ENCODE measurements around the gene NOC2L. TPM values are rescaled to one million over a fixed set of nuclear protein-coding genes. Genes with fewer than 3 reads are reported as not detected.

NOC2L gene
- polyA plus RNA-seq, 1 donor = 56.4 TPM

DNA sequence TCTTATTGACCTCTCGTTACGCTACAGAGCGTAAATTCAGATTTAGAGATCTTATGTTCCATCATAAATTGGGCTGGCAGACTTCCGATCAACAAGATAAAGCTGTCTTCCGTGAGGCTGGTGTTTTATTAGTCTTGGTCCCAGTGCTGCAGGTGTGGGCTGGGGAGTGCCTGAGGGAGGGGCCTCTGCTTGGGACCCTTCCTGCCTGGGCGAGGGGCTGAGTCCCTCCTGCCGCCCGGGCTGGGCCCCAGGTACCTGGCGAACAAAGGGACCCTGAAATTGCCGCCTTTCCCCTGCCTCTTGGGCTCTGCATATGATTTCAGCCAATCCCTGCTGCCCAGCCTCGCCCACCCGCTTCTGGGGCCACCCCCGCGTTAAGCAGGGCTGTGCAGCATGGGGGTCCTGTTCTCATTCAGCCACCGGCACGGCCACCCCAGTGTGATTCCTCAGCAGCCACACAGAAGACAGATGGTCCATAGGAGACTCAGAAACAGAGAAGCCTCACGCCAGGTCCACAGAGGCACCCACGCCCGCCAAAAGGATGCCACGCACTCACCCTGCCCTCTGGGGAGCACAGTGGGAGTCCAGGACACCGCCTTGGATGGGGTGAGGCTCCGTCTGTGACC lies 41.5 kb downstream of the NOC2L start:
- no peak for DNase-seq

DNA sequence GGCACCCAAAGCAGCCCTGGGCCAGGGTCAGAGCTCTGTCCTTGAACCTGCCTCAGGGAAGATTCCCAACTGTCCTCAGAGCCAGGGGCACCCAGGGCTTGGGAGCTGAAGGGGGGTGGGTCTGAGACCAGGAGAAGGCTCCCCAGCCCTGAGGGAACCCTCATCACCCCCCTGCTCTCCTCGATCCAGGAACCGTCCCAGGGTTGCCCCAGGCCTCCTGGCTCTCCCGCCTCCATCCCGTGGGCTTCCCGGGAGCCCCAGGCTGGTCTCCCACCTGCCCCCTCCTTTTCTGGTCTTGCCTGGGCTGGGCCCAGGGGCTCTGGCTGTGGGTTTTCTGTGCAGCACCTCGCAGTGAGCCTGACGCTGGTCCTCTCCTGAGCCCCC lies 42.0 kb downstream of the NOC2L start:
- no peak for DNase-seq

DNA sequence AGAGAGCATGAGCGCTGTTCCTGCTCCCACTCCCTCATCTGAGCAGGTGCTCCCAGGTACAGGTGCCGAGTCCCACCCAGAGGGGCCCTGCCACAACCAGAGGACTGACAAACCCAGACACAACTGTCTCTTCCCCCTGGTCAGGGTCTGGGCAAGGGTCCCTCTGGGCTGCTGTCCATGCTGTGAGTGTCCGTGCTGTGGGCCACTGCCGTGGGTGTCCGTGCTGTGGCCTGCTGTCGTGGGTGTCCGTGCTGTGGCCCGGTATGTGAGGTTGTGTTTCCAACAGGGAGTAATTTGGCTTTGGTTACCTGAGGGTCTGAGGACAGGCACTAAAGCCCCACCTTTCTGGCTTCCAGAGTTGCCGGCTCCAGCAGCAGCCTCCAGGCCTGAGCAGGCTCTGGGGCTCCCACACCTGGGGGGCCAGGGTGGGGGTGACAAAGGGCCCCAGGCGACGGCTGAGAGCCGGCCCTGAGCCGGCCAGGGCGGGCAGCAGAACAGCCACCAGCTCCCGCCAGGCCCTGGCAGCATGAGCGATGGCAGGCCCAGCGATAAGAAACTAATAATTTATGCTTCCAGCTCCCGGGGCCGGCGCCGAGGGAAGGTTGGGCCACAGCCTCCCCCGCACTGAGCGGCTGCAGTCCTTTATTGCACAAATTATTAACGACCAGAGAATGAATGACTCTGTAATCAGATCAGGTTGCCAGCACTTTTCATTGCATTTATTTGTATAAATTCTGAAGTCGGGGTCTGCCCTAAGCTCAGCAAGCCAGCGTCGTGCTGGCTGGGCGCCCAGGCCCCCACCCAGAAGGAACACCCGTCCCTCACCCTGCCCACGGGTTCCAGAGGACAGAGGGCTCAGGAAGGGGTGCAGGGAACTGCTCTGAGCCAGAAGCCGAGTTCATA lies 42.6 kb downstream of the NOC2L start:
- peak; percentile 70 for DNase-seq

DNA sequence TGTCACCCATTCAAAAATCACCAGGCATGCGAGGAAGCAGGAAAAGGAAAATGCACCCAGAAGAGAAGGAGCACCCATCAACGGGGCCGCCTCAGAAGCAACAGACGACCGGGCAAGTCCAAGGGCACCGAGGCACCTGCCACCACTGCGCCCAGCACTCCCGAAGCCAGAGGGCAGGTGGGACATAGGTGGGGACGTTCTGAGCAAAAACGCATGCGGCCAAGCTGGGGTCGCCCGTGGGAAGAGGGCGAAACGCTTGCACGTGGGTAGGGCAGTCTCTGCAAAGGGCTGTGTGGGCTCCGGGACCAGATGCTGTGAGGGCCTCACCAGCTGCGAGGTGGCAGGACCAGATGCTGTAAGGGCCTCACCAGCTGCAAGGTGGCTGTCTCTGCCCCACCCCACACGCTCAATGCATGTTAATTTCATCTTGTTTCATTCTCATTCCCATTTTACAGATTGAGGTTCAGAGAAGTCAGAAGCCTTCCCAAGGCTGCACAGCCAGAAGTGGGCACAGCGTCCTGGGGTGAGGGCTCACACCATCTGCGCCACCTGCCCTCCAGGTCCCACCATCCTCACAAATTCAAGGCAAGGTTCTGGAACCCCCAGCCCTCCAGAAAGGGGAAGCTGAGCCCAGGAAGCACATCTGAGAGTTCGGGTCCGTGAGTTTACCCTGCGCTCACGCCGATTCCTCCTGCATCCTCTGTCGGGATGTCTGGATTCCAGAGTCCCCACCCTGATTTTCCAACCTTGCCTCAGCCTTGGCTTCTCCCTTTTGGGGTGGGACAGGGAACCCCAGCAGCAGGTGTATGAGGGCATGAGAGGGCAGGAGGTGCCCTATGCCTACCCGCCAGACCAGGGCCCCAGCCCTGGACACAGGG lies 43.5 kb downstream of the NOC2L start:
- no peak for DNase-seq

DNA sequence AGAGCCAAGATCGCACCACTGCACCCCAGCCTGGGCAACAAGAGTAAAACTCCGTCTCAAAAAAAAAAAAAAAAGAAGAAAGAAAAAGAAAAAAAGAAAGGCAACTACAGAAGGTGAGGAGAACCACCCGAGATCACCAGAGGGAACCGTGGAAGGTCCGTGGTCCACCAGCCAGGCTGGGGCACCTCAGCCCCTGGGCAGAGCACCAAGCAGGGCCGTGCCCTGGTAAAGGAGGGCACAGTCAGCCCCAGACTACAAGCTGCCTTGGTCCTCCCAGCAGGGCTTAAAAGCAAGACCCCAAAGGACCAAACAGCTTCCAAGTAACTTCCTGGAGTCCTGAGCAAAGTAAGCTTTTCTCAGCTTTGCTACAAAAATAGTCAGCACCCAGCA lies 44.2 kb downstream of the NOC2L start:
- DNase-seq = no peak

DNA sequence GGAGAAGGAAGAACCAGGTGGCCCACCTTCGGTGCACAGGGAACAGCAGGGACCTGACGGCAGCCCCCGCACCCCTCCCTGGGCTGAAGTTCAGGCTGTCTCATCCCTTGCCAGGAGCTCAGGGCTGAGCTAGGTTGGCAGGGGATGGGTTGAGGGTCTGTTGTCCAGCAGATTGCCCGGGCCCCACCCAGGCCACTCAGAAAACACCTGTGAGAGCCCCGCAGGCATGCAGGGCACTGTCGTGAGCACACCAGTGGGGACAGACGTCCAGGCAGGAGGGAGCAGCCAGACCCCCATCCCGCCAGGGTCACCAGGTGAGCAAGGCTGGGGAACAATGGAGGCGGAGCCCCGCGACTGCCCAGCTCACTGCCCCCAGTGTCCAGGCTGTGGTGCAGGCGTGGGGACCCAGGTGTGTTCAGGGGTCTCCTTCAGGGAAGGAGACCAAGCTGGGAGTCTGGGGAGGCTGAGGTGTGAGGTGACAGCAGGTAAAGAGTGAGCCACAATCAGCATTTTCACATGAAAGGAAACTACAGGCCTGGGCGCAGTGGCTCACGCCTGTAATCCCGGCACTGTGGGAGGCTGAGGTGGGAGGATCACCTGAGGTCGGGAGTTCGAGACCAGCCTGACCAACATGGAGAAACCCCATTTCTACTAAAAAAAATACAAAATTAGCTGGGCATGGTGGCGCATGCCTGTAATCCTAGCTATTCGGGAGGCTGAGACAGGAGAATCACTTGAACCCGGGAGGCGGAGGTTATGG lies 44.7 kb downstream of the NOC2L start:
- DNase-seq = no peak

DNA sequence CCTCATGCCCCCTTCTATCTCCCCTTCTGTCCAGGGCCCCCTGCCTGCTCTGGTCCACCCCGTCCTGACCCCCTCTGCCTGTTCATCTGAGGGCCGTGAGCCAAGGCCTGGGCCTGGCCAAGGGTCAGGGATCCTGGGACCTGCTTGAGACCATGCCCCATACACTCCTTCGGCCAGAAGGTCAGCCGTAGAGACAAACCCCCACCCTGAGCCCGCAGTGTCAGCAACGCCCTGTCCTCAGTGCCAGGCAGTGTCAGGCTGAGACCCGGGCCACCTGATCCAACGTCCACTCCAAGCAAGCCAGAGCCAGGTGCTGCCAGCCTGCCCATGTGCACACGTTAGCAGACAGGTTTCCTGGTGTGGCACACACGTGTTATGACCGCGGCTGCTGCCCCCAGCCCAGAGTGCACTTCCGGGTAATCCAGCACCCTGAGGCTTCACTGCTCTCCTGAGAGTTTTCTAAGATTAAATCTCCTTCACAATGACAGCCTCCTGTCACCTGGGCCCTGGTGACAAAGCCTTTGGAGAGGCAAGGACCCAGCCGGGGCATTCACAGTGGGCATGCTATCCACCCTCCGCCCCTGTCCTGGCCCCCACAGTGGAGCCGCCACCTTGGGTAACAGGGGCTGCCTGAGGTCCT lies 45.4 kb downstream of the NOC2L start:
- no peak for DNase-seq

DNA sequence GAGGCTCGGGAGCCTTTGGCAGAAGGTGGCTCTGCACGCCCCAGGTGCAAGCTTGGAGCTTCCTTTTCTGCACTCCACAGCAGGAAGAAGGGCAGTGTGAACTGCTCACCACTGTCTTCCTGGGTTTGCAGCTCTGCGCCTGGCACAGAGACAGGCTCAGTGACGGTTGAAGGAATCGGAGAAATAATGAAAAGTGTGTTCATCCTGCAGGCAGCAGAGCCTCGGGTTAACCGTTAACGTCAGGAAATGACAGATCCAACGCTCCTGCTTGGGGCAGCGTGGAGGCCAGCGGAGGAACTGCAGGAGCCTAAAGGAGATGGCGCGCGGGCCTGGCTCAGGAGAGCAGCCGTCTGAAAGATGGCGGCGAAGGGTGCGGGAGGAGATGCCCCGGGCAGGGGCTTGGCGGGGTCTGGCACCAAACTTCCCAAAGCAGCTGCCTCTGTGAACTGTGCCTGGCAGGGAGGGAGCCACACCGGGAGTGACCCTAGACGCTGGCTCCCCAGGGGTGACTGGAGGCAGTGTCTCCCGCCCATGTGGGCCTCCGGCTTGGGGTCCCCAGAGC lies 46.2 kb downstream of the NOC2L start:
- DNase-seq = no peak

DNA sequence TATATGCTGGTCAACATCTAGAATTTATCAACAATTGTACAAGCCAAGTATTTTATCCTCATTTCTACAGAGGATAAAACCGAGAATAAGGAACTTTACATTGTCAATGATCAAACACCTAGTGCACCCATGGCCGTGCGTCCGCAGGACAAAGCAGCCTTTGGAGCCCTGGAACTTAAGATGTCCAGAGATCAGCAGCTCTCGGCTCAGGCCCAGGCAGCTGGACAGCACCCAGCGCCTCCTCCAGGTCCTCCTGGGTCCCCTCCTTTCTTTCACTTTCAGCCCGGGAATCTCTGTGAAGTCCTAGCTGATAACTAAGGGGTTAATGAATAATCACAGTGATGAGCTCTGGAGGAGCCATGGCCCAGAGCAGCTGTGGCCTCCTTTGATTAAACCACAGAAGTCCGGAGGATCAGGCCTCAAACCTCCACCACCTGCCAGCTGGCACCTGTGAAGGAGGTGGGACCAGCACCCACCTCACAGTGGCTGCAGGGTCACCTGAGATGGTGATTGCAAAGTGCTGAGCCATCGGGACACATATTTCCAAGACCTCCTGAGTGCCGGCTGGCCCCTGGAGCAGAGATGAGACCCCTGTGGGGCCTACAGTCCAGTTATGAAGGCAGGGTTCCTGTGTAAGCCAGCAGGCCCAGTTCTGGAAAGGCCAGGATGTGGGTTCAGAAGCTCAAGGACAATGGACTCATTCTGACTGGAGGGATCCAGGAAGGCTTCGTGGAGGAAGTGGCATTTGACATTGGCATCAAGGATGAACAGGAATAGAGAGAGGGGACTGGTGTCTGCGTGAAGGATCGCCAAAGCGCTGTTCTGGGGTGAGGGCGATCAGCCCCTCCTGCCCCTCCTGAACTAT lies 46.9 kb downstream of the NOC2L start:
- DNase-seq = no peak

DNA sequence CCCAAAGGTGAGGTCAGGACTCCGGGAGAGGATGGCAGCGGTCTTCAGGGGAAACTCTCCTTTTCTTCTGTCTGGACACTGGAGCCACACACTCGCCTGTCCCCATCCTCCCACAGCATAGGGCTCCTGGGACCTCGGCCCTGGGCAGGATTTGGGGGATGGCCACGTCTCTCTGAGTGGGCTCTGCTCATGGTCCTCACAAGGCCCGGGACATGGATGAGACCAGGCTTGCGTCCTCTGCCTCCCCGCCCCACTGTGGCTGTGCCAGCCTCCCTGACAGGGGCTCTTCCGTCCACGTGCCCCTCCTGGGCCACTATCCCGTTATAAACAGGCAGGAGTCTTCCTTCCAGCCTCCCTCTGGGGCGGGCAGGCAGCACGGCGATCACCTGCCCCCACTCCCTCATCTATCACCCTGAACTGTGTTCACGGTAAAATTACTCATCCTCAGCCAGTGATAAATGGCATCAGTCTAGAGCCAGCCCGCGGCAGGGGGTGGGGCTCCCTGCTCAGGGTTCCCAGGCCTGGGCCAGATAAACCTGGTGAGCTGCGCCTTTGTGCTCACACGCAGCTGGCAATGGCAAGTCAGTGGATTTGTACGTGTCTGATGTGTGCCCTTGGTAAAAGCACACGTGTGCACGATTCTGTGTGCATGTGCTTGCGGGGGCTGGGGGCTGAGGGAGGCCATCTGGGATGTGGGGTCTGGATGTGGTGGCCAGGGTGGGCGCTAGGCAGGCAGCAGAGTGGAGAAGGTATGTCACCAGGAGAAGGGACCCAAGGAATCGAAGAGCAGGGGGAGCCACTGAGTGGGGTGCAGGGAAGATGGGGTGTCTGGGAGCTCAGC lies 48.0 kb downstream of the NOC2L start:
- peak; percentile 55 for DNase-seq

DNA sequence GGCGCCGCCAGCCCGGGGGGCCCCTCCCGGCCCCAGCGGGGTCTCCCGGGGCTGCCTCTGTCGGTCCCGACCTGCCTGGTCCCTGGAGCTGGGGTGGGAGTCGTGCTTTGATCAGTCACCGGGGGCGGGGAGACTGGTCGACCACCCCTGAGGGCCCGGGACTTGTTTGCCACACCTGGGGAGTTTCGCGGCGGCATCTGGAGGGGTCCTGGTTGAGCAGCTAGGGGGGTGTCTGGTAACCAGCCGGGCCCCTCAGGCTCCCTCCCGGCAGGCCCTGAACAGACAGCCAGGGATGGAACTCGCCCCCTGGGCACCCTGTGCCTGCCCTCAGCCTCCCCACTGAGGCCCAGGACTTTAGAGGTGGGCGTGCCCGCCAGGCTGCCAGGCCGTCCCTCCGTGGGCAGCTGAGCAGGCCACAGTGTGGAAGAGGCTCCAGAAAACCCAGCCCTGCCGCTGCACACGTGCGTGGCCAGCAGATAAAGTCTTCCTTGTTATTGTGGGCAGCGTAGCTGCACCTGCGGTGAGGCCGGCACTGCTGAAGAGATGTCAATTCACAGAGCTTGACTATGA lies 48.7 kb downstream of the NOC2L start:
- no peak for DNase-seq

DNA sequence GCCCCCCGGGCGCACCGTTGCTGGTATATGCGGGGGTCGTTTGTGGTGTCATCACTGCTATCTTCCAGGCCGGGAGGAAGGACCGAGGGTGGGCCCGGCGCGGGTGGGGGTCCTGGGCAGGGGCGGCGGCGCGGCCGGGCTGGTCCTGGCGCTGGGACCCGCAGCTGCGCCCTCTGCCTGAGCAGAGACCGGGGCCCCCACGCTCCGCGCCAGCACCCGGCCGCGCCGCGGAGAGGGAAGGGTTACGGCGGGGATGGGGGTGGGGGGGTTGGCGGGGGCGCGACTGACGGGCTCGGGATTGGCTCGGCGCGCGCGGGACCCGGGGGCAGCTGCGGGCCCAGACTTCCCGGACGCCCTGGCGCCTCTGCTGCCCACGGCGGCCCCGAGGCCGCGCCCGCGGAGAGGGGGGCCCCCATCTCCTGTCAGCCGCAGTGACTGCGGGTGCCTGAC lies 49.2 kb downstream of the NOC2L start:
- DNase-seq = no peak

DNA sequence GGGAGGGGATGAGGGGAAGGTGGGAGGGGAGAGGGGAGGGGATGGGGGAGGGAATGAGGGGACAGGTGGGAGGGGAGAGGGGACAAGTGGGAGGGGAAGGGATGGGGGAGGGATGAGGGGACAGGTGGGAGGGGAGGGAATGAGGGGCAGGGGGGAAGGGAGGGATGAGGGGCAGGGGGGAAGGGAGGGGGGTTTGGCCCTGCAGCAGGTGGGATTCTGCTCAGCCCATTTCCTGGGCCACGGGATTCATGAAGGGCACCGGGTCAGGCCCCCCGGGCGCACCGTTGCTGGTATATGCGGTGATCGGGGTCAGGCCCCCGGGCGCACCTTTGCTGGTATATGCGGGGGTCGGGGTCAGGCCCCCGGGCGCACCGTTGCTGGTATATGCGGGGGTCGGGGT lies 50.4 kb downstream of the NOC2L start:
- DNase-seq = no peak

DNA sequence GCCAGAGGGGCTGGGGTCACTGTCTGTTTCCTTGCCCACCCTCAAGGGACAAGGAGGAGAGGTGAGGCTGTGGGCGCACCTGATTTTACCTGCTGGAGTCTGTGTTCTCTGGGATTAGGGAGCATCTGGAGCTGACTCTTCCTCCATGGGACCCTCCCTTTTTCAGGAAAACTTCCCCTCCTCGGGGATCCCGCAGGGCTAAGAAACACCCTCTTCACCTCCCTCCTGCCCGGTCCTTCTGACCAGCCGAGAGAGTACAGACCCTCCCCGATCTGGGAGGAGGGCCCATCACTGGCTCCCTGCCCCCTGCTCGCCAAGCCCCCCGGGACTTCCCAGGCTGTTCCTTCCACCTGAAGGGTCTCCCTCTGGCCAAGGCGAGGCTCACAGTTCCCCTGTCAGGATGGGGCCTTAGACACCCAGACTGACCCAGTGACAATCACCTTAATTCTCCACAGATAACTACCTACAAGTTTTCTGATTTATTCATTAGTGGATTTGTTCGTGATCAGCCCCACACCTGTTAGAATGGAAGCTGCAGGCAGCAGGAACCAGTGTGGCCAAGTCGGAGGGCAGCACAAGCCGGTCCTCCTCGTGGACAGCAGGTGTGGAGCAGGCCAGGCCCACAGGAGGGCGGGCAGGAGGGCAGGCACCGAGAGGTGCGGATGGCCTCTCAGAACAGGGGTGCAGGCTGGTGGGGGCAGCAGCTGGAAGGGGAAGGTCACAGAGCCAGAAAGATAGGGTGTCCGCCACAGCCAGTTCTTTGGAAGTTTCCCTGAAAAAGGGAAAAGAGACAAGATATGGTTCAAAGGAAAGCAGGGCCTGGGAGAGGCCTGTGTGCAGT lies 51.2 kb downstream of the NOC2L start:
- DNase-seq = no peak

DNA sequence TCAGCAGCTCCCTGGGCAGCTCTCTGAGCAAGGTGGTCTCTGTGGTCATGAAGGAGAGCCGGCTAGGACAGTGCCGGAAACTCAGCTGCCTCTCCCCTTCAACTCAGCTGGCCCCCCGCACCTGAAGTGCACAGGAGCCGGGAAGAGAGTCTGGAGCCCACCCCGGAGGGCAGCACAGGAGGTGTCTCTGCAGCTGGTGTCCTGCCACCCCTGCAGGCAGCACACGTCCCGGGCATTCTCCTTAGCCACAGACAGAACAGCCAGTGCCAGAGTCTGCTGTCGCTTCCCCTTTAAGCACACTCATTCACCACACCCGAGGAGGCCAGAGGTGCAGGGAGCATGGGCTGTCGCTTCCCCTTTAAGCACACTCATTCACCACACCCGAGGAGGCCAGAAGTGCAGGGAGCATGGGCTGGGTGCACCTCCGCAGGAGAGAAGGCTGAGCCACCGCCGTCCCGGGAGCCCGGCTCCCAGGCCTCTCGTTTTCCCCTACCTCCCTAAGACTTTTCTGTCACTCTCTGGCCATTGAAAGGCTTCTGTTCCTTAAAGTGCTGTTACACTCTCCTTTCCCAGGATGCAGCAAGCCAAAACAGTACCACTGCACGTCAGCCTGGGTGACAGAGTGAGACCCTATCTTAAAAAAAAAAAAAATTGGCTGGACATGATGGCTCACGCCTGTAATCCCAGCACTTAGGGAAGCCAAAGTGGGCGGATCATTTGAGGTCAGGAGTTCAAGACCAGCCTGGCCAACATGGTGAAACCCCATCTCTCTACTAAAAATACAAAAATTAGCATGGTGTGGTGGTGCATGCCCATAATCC lies 52.2 kb downstream of the NOC2L start:
- no peak for DNase-seq

DNA sequence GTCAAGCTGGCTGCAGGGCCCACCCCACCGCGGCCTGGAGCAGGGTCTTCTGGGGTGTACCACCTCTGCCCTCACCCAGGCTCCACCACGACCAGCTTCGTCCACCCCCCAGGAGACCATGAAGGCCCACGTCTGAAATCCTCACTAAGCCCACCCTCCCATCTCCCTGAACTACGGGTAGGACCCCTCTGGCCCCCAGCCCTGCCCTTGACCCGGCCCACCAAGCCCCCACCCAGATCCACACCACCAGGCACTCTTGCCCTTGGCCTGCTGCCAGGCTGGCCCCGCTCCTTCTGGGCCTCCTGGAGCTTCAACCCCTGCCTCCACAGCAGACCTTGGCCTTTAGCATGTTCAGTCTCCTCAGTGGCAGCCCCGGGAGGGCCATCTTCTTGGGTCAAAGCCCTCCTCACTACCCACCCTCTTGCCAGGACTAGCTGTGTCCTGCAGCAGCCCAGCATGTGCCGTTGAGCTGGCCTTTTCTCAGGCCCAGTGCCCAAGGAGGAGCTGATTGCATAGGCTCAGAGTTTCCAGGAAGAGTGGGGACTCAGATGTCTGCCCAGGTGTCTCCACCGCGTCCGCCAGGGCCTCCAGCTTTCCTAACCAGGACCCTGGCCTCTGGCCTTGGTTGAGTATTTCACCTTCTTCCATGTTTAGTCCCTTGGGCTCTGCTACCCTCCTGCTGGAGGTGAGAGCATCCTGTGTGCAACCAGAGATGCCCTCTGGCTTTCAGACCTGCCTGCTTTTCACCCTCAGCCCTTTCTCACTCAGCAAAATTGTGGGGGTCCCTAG lies 53.1 kb downstream of the NOC2L start:
- no peak for DNase-seq
